Astrocyte (in vitro differentiated cells and primary cell): ENCODE results near the gene PCDHGB4. TPM values are rescaled to one million over a fixed set of nuclear protein-coding genes. Genes with fewer than 3 reads are reported as not detected.

Experiments used
- DNase-seq: peaks from one replicate; pipeline ENCODE4 v3.0.0-alpha.2; 2010; ENCODE audit warnings: low read depth
- FAIRE-seq: peaks from 2 replicates; lab custom pipeline; 2011; peaks lifted over from hg19 to GRCh38; lab: Jason Lieb, UNC
- H2AFZ ChIP-seq: 2 replicates; pipeline ENCODE4 v1.6.0; 2012; ENCODE audit warnings: low read depth, low read length, inconsistent platforms
- H3K27ac ChIP-seq: 2 replicates; pipeline ENCODE4 v1.5.1; 2011; ENCODE audit warnings: low read depth, low read length, inconsistent platforms
- H3K27me3 ChIP-seq: 2 replicates; pipeline ENCODE4 v1.6.0; 2011; ENCODE audit warnings: low read length, inconsistent platforms; ENCODE audit not compliant: insufficient read depth
- H3K36me3 ChIP-seq: 2 replicates; pipeline ENCODE4 v1.5.1; 2011; ENCODE audit warnings: low read length, inconsistent platforms; ENCODE audit not compliant: insufficient read depth
- H3K4me1 ChIP-seq: 2 replicates; pipeline ENCODE4 v1.5.1; 2011; ENCODE audit warnings: low read length, inconsistent platforms; ENCODE audit not compliant: insufficient read depth
- H3K4me2 ChIP-seq: 2 replicates; pipeline ENCODE4 v1.6.0; 2012; ENCODE audit warnings: low read length, inconsistent platforms
- H3K4me3 ChIP-seq: 2 replicates; pipeline ENCODE4 v1.5.1; 2011; ENCODE audit warnings: low read depth, mild to moderate bottlenecking, low read length, inconsistent platforms; ENCODE audit not compliant: insufficient read depth
- H3K79me2 ChIP-seq: 2 replicates; pipeline ENCODE4 v1.6.0; 2012; ENCODE audit warnings: mild to moderate bottlenecking, low read length, inconsistent platforms; ENCODE audit not compliant: insufficient read depth
- H3K9ac ChIP-seq: 2 replicates; pipeline ENCODE4 v1.6.0; 2012; ENCODE audit warnings: mild to moderate bottlenecking, low read length, inconsistent platforms
- H3K9me3 ChIP-seq: 2 replicates; pipeline ENCODE4 v1.5.1; 2012; ENCODE audit warnings: low read depth, mild to moderate bottlenecking, low read length, inconsistent platforms; ENCODE audit not compliant: insufficient read depth
- H4K20me1 ChIP-seq: 2 replicates; pipeline ENCODE4 v1.6.0; 2012; ENCODE audit warnings: low read length, inconsistent platforms; ENCODE audit not compliant: insufficient read depth
- H3K27ac Mint-ChIP-seq: one replicate; pipeline ENCODE4 v1.8.0; 2021; ENCODE audit warnings: mild to moderate bottlenecking, mixed read lengths; ENCODE audit not compliant: unreplicated experiment
- H3K27me3 Mint-ChIP-seq: one replicate; pipeline ENCODE4 v1.8.0; 2021; ENCODE audit warnings: low read depth, mixed read lengths; ENCODE audit not compliant: unreplicated experiment
- H3K36me3 Mint-ChIP-seq: one replicate; pipeline ENCODE4 v1.8.0; 2021; ENCODE audit warnings: low read depth, mixed read lengths; ENCODE audit not compliant: unreplicated experiment
- H3K4me1 Mint-ChIP-seq: one replicate; pipeline ENCODE4 v1.8.0; 2021; ENCODE audit warnings: low read depth, mixed read lengths; ENCODE audit not compliant: unreplicated experiment
- H3K4me3 Mint-ChIP-seq: one replicate; pipeline ENCODE4 v1.8.0; 2021; ENCODE audit warnings: mild to moderate bottlenecking, moderate library complexity, mixed read lengths; ENCODE audit not compliant: unreplicated experiment
- H3K9me3 Mint-ChIP-seq: one replicate; pipeline ENCODE4 v1.8.0; 2021; ENCODE audit warnings: mild to moderate bottlenecking, mixed read lengths; ENCODE audit not compliant: unreplicated experiment
- EZH2 ChIP-seq: IDR thresholded peaks from 2 replicates; pipeline ENCODE4 v1.6.1; 2012; ENCODE audit warnings: mild to moderate bottlenecking, low read length, inconsistent platforms; ENCODE audit not compliant: insufficient read depth
- total RNA-seq: library from RNA; stranded (reverse); gene quantifications from 2 replicates; pipeline ENCODE4 v1.2.1, GENCODE V29; 2021
- TF ChIP-seq, protein P1 (sequence below): IDR thresholded peaks from 2 replicates; pipeline ENCODE4 v1.5.1; 2011; ENCODE audit warnings: low read depth, mild to moderate bottlenecking, inconsistent platforms, low read length, moderate library complexity; ENCODE audit not compliant: insufficient read depth

The PCDHGB4 gene
- total RNA-seq, 1 donor from 2014 or later, result 13.6 TPM

DNA sequence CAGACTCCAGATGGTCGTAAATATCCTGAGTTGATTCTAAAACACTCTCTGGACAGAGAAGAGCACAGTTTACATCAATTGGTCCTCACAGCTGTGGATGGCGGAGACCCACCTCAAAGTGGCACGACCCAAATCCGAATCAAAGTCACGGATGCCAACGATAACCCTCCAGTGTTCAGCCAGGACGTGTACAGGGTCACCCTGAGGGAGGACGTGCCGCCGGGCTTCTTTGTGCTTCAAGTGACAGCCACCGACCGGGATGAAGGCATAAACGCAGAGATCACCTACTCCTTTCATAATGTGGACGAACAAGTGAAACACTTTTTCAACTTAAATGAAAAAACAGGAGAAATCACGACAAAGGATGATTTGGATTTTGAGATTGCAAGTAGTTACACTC lies 26.8 kb upstream of the PCDHGB4 start:
- Histone ChIP-seq H2AFZ (no peak overlapping the region), H3K4me3 (no peak overlapping the region), H3K4me2 (peak overlapping the region; percentile 55), H3K27me3 (peaks cover 24% of the 10 kb centered on the region), H4K20me1 (no peaks in the 10 kb centered on the region), H3K9ac (no peak overlapping the region), H3K4me1 (no peaks in the 10 kb centered on the region), H3K9me3 (peaks cover 60% of the 10 kb centered on the region), H3K79me2 (no peaks in the 10 kb centered on the region), H3K36me3 (no peaks in the 10 kb centered on the region), H3K27ac (no peak overlapping the region)
- Mint-ChIP-seq H3K9me3 (peaks cover 32% of the 10 kb centered on the region), H3K36me3 (peaks cover 18% of the 10 kb centered on the region), H3K27me3 (no peaks in the 10 kb centered on the region), H3K4me3 (no peak overlapping the region), H3K27ac (no peak overlapping the region), H3K4me1 (no peaks in the 10 kb centered on the region)
- DNase-seq (no peak), FAIRE-seq (no peak)
- TF ChIP-seq EZH2, result no peak
- TF ChIP-seq, protein P1, sequence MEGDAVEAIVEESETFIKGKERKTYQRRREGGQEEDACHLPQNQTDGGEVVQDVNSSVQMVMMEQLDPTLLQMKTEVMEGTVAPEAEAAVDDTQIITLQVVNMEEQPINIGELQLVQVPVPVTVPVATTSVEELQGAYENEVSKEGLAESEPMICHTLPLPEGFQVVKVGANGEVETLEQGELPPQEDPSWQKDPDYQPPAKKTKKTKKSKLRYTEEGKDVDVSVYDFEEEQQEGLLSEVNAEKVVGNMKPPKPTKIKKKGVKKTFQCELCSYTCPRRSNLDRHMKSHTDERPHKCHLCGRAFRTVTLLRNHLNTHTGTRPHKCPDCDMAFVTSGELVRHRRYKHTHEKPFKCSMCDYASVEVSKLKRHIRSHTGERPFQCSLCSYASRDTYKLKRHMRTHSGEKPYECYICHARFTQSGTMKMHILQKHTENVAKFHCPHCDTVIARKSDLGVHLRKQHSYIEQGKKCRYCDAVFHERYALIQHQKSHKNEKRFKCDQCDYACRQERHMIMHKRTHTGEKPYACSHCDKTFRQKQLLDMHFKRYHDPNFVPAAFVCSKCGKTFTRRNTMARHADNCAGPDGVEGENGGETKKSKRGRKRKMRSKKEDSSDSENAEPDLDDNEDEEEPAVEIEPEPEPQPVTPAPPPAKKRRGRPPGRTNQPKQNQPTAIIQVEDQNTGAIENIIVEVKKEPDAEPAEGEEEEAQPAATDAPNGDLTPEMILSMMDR, result no peak

- Mint-ChIP-seq H3K4me3 (no peak overlapping the region), H3K27ac (no peak overlapping the region), H3K9me3 (peaks cover 29% of the 10 kb centered on the region), H3K4me1 (no peaks in the 10 kb centered on the region), H3K36me3 (peaks cover 13% of the 10 kb centered on the region), H3K27me3 (no peaks in the 10 kb centered on the region)
- FAIRE-seq (no peak), DNase-seq (no peak)
- H3K4me1 ChIP-seq, result no peaks in the 10 kb centered on the region
- no peak overlapping the region for H3K4me2 ChIP-seq
- H3K27ac ChIP-seq, result no peak overlapping the region
- H4K20me1 ChIP-seq, result no peaks in the 10 kb centered on the region
- H3K27me3 ChIP-seq, result peaks cover 24% of the 10 kb centered on the region
- H3K79me2 ChIP-seq, result no peaks in the 10 kb centered on the region
- no peak overlapping the region for H3K9ac ChIP-seq
- H3K9me3 ChIP-seq, result peaks cover 54% of the 10 kb centered on the region
- no peak for TF ChIP-seq EZH2
- TF ChIP-seq, protein P1, result no peak
- no peak overlapping the region for H2AFZ ChIP-seq
- H3K36me3 ChIP-seq, result no peaks in the 10 kb centered on the region
- no peak overlapping the region for H3K4me3 ChIP-seq
Measured at GRCh38 chr5:141362719-141363118, 24.8 kb upstream of the PCDHGB4 start.

DNA sequence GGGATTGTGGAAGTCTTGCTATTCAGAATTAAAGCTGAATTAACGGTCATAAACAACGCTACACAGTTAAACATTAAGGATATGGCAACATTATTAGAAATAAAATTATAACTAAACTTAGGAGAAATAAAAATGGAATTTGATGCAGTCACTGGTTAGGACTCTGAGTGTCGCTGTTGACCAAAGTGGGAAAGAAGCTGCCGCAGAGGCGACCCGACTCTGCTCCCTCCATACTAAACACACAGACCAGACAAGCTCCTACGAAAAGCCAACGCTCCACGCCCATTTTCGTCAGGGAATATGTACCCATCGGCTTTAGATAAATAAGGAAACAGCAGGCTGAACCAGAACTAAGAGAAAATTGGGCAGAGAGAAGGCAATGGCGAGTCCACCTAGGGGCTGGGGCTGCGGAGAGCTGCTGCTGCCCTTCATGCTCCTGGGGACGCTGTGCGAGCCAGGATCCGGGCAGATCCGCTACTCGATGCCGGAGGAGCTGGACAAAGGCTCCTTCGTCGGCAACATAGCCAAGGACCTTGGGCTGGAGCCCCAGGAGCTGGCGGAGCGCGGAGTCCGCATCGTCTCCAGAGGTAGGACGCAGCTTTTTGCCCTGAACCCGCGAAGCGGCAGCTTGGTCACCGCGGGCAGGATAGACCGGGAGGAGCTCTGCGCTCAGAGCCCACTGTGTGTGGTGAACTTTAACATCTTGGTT lies 23.4 kb upstream of the PCDHGB4 start, which contains the start of gene PCDHGA5:
Gene PCDHGA5 (plus strand): TSS at position 211 of the 709 bp plus-strand sequence. CDS start 169 bp downstream, at position 380.
- DNase-seq (peak; percentile 4), FAIRE-seq (no peak)
- TF ChIP-seq EZH2, result no peak
- TF ChIP-seq, protein P1, result no peak
- Histone ChIP-seq H4K20me1 (no peaks in the 10 kb centered on the region), H3K79me2 (no peaks in the 10 kb centered on the region), H3K9me3 (peaks cover 54% of the 10 kb centered on the region), H3K27me3 (peaks cover 24% of the 10 kb centered on the region), H3K4me3 (peak within 1 kb of the TSS; percentile 28), H3K27ac (no peak within 1 kb of the TSS), H2AFZ (peak within 1 kb of the TSS; percentile 55), H3K36me3 (no peaks in the 10 kb centered on the region), H3K9ac (no peak within 1 kb of the TSS), H3K4me2 (peak within 1 kb of the TSS; percentile 55), H3K4me1 (no peaks in the 10 kb centered on the region)
- Mint-ChIP-seq H3K36me3 (peaks cover 13% of the 10 kb centered on the region), H3K27ac (no peak within 1 kb of the TSS), H3K9me3 (peaks cover 29% of the 10 kb centered on the region), H3K27me3 (no peaks in the 10 kb centered on the region), H3K4me3 (no peak within 1 kb of the TSS), H3K4me1 (no peaks in the 10 kb centered on the region)
